PC-3 (cell line): ENCODE data around the gene SNX20. TPM values are rescaled to one million over a fixed set of nuclear protein-coding genes. Genes with fewer than 3 reads are reported as not detected.

Experiments used
- ATAC-seq: fragments of 200-7000 bp; cut with Tn5 transposase; 2 replicates; pipeline ENCODE4 v1.9.1; 2020; ENCODE audit warnings: mild to moderate bottlenecking, moderate library complexity
- BruUV-seq: library from RNA; stranded (reverse); fragments of 400-500 nt; replicated peaks from 2 replicates; lab custom pipeline; 2021; lab: Mats Ljungman, UMichigan
- CTCF ChIA-PET: fragments of 300-600 bp; sonication (Branson Sonifier 250); formaldehyde crosslinking; loops from one replicate; lab custom pipeline; 2022; ENCODE audit warnings: antibody characterized with exemption; lab: Charles Lee
- POLR2A ChIA-PET: fragments of 300-600 bp; sonication (Branson Sonifier 250); formaldehyde crosslinking; loops from one replicate; lab custom pipeline; 2022; ENCODE audit warnings: antibody characterized with exemption; ENCODE audit not compliant: unreplicated experiment; lab: Charles Lee
- DNase-seq: peaks from one replicate; pipeline ENCODE4 v3.0.0-alpha.2; 2015
- H2AFZ ChIP-seq: fragments of 300-600 bp; sonication (generic); 2 replicates; pipeline ENCODE4 v1.6.0; 2016; ENCODE audit warnings: antibody characterized with exemption, low read length
- H3F3A ChIP-seq: fragments of 300-600 bp; sonication (generic); one replicate; pipeline ENCODE4 v1.6.0; 2017; ENCODE audit warnings: antibody characterized with exemption, low read length, control low read depth, mild to moderate bottlenecking; ENCODE audit not compliant: unreplicated experiment
- H3K27ac ChIP-seq: fragments of 300-600 bp; sonication (generic); 2 replicates; pipeline ENCODE4 v1.5.1; 2016; ENCODE audit warnings: mild to moderate bottlenecking, low read length
- H3K27me3 ChIP-seq: fragments of 300-600 bp; sonication (generic); 2 replicates; pipeline ENCODE4 v1.6.1; 2016; ENCODE audit warnings: low read length, mixed read lengths
- H3K36me3 ChIP-seq: fragments of 300-600 bp; sonication (generic); 2 replicates; pipeline ENCODE4 v1.6.1; 2016; ENCODE audit warnings: low read depth, mixed run types, low read length, mixed read lengths
- H3K4me1 ChIP-seq: fragments of 300-600 bp; sonication (generic); 2 replicates; pipeline ENCODE4 v1.5.1; 2016; ENCODE audit warnings: low read length; ENCODE audit not compliant: insufficient read depth
- H3K4me2 ChIP-seq: fragments of 300-600 bp; sonication (generic); 2 replicates; pipeline ENCODE4 v1.6.0; 2016; ENCODE audit warnings: low read length
- H3K4me3 ChIP-seq: fragments of 300-600 bp; sonication (generic); 2 replicates; pipeline ENCODE4 v1.5.1; 2016; ENCODE audit warnings: mild to moderate bottlenecking, low read length, mixed read lengths
- H3K79me2 ChIP-seq: fragments of 300-600 bp; sonication (generic); 2 replicates; pipeline ENCODE4 v1.6.1; 2017; ENCODE audit warnings: low read length, mixed read lengths
- H3K9ac ChIP-seq: fragments of 300-600 bp; sonication (generic); 2 replicates; pipeline ENCODE4 v1.6.0; 2016; ENCODE audit warnings: mild to moderate bottlenecking, low read length
- H3K9me2 ChIP-seq: fragments of 300-600 bp; sonication (generic); replicated peaks from 2 replicates; pipeline ENCODE4 v1.6.1; 2016; ENCODE audit warnings: mixed run types, low read length, mixed read lengths
- H3K9me3 ChIP-seq: fragments of 300-600 bp; sonication (generic); 2 replicates; pipeline ENCODE4 v1.6.1; 2016; ENCODE audit warnings: low read length, mixed read lengths
- H4K20me1 ChIP-seq: fragments of 300-600 bp; sonication (generic); 2 replicates; pipeline ENCODE4 v1.6.1; 2016; ENCODE audit warnings: low read length, mixed read lengths
- EZH2 ChIP-seq: fragments of 300-600 bp; sonication (generic); IDR thresholded peaks from one replicate; pipeline ENCODE4 v1.6.1; 2017; ENCODE audit warnings: antibody characterized with exemption, mild to moderate bottlenecking, low read length; ENCODE audit not compliant: unreplicated experiment
- EZH2phosphoT487 ChIP-seq: fragments of 300-600 bp; sonication (generic); IDR thresholded peaks from 2 replicates; pipeline ENCODE4 v1.6.1; 2018; ENCODE audit warnings: mild to moderate bottlenecking, antibody characterized with exemption, low read length, borderline replicate concordance
- intact Hi-C: fragments of 100-400 bp; cut with micrococcal nuclease; formaldehyde crosslinking; loops from 2 replicates; pipeline ENCODE4 v1.9.0; 2023
- total RNA-seq: library from RNA; depleted of rRNA; stranded (reverse); fragments of >200 nt; gene quantifications from 2 replicates; pipeline ENCODE4 v1.2.3, GENCODE V29; 2014
- TF ChIP-seq, protein P1 (sequence below): fragments of 300-600 bp; sonication (generic); conservative IDR thresholded peaks from 2 replicates; pipeline ENCODE4 v1.5.1; 2017; ENCODE audit warnings: antibody characterized with exemption, low read depth, mild to moderate bottlenecking, low read length

The SNX20 gene
- total RNA-seq, 1 experiment from 2014 or later, result not detected

GRCh38 chr16:50642349-50642748 is 38.8 kb downstream of the SNX20 start:
- H3K9ac ChIP-seq, result no peak overlapping the region
- TF ChIP-seq, protein P1, sequence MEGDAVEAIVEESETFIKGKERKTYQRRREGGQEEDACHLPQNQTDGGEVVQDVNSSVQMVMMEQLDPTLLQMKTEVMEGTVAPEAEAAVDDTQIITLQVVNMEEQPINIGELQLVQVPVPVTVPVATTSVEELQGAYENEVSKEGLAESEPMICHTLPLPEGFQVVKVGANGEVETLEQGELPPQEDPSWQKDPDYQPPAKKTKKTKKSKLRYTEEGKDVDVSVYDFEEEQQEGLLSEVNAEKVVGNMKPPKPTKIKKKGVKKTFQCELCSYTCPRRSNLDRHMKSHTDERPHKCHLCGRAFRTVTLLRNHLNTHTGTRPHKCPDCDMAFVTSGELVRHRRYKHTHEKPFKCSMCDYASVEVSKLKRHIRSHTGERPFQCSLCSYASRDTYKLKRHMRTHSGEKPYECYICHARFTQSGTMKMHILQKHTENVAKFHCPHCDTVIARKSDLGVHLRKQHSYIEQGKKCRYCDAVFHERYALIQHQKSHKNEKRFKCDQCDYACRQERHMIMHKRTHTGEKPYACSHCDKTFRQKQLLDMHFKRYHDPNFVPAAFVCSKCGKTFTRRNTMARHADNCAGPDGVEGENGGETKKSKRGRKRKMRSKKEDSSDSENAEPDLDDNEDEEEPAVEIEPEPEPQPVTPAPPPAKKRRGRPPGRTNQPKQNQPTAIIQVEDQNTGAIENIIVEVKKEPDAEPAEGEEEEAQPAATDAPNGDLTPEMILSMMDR, result no peak
- TF ChIP-seq EZH2phosphoT487 (no peak), EZH2 (no peak)
- ATAC-seq, result no peak
- H3F3A ChIP-seq, result no peaks in the 10 kb centered on the region
- POLR2A ChIA-PET, result no interaction called here
- H3K79me2 ChIP-seq, result no peaks in the 10 kb centered on the region
- intact Hi-C loops, result no loop called here
- H3K9me3 ChIP-seq, result no peaks in the 10 kb centered on the region
- H3K9me2 ChIP-seq, result no peaks in the 10 kb centered on the region
- no TSS peak for BruUV-seq
- no peaks in the 10 kb centered on the region for H4K20me1 ChIP-seq
- no peak overlapping the region for H3K4me3 ChIP-seq
- no peak overlapping the region for H3K4me2 ChIP-seq
- CTCF ChIA-PET, result no interaction called here
- no peaks in the 10 kb centered on the region for H3K36me3 ChIP-seq
- no peak for DNase-seq
- no peak overlapping the region for H3K27ac ChIP-seq
- no peak overlapping the region for H2AFZ ChIP-seq
- H3K4me1 ChIP-seq, result no peaks in the 10 kb centered on the region
- H3K27me3 ChIP-seq, result peaks cover 29% of the 10 kb centered on the region

- no peaks in the 10 kb centered on the region for H3K79me2 ChIP-seq
- ChIA-PET POLR2A (no interaction called here), CTCF (no interaction called here)
- no peaks in the 10 kb centered on the region for H3F3A ChIP-seq
- H3K4me3 ChIP-seq, result no peak overlapping the region
- no peaks in the 10 kb centered on the region for H3K9me2 ChIP-seq
- no peaks in the 10 kb centered on the region for H3K9me3 ChIP-seq
- H2AFZ ChIP-seq, result no peak overlapping the region
- DNase-seq (no peak), ATAC-seq (no peak)
- BruUV-seq, result no TSS peak
- H3K4me2 ChIP-seq, result no peak overlapping the region
- no peak overlapping the region for H3K9ac ChIP-seq
- H3K4me1 ChIP-seq, result no peaks in the 10 kb centered on the region
- no peaks in the 10 kb centered on the region for H4K20me1 ChIP-seq
- no peaks in the 10 kb centered on the region for H3K36me3 ChIP-seq
- TF ChIP-seq EZH2phosphoT487, result no peak
- no peak for TF ChIP-seq EZH2
- TF ChIP-seq, protein P1, result no peak
- peaks cover 29% of the 10 kb centered on the region for H3K27me3 ChIP-seq
- intact Hi-C loops, result no loop called here
- no peak overlapping the region for H3K27ac ChIP-seq
Observed at GRCh38 chr16:50641818-50642187, 39.3 kb downstream of the SNX20 start.

GRCh38 chr16:50640919-50641817 is 39.9 kb downstream of the SNX20 start:
- intact Hi-C loops, result no loop called here
- Histone ChIP-seq H2AFZ (no peak overlapping the region), H3K9me2 (no peaks in the 10 kb centered on the region), H3K9ac (no peak overlapping the region), H3K4me1 (no peaks in the 10 kb centered on the region), H3K9me3 (no peaks in the 10 kb centered on the region), H3K79me2 (no peaks in the 10 kb centered on the region), H3K27ac (no peak overlapping the region), H3F3A (no peaks in the 10 kb centered on the region), H3K4me2 (no peak overlapping the region), H3K27me3 (peaks cover 29% of the 10 kb centered on the region), H3K36me3 (no peaks in the 10 kb centered on the region), H3K4me3 (no peak overlapping the region), H4K20me1 (no peaks in the 10 kb centered on the region)
- ATAC-seq (no peak), DNase-seq (no peak)
- no TSS peak for BruUV-seq
- TF ChIP-seq EZH2phosphoT487, result no peak
- CTCF ChIA-PET, result no interaction called here
- POLR2A ChIA-PET, result no interaction called here
